KMS-11 (cell line): ENCODE measurements around the gene NPIPA3.
"Not testable (repeated sequence)": the region's sequence is repeated elsewhere in the genome, so short reads cannot be mapped to it uniquely, and the experiment has no call there.

ENCODE experiments used
- H2AFZ ChIP-seq: fragments of 200-600 bp; sonication (generic); 2 replicates; pipeline ENCODE4 v1.6.1; 2016; ENCODE audit warnings: antibody characterized with exemption, mixed run types, low read depth
- H3K27ac ChIP-seq: fragments of 200-600 bp; sonication (generic); 2 replicates; pipeline ENCODE4 v1.6.1; 2016; ENCODE audit warnings: mild to moderate bottlenecking, mixed run types
- H3K27me3 ChIP-seq: fragments of 200-600 bp; sonication (generic); 2 replicates; pipeline ENCODE4 v1.6.1; 2017; ENCODE audit warnings: mild to moderate bottlenecking, low read depth, mixed run types, moderate library complexity; ENCODE audit not compliant: insufficient read depth
- H3K36me3 ChIP-seq: fragments of 200-600 bp; sonication (generic); 2 replicates; pipeline ENCODE4 v1.6.1; 2017; ENCODE audit warnings: mild to moderate bottlenecking, mixed run types; ENCODE audit not compliant: insufficient read depth
- H3K4me1 ChIP-seq: fragments of 200-600 bp; sonication (generic); 2 replicates; pipeline ENCODE4 v1.6.1; 2016; ENCODE audit warnings: mild to moderate bottlenecking, low read depth, mixed run types; ENCODE audit not compliant: poor library complexity, severe bottlenecking
- H3K4me2 ChIP-seq: fragments of 200-600 bp; sonication (generic); 2 replicates; pipeline ENCODE4 v1.7.0; 2016; ENCODE audit warnings: mild to moderate bottlenecking, mixed run types
- H3K4me3 ChIP-seq: fragments of 200-600 bp; sonication (generic); IDR thresholded peaks from 2 replicates; pipeline ENCODE4 v1.6.1; 2017; ENCODE audit warnings: low read depth, low read length, mixed read lengths; ENCODE audit not compliant: insufficient read depth
- H3K79me2 ChIP-seq: fragments of 200-600 bp; sonication (generic); 2 replicates; pipeline ENCODE4 v1.6.1; 2016; ENCODE audit warnings: low read depth, mixed run types; ENCODE audit not compliant: insufficient read depth
- H3K9ac ChIP-seq: fragments of 200-600 bp; sonication (generic); 2 replicates; pipeline ENCODE4 v1.6.1; 2016; ENCODE audit warnings: mild to moderate bottlenecking, mixed run types
- H4K20me1 ChIP-seq: fragments of 200-600 bp; sonication (generic); 2 replicates; pipeline ENCODE4 v1.6.1; 2016; ENCODE audit warnings: mild to moderate bottlenecking, mixed run types; ENCODE audit not compliant: insufficient read depth
- CTCF ChIP-seq: fragments of 200-600 bp; sonication (generic); conservative IDR thresholded peaks from 2 replicates; pipeline ENCODE4 v1.6.1; 2017; ENCODE audit warnings: low read depth, mild to moderate bottlenecking, antibody characterized with exemption, low read length, moderate library complexity, mixed read lengths

The NPIPA3 gene

DNA sequence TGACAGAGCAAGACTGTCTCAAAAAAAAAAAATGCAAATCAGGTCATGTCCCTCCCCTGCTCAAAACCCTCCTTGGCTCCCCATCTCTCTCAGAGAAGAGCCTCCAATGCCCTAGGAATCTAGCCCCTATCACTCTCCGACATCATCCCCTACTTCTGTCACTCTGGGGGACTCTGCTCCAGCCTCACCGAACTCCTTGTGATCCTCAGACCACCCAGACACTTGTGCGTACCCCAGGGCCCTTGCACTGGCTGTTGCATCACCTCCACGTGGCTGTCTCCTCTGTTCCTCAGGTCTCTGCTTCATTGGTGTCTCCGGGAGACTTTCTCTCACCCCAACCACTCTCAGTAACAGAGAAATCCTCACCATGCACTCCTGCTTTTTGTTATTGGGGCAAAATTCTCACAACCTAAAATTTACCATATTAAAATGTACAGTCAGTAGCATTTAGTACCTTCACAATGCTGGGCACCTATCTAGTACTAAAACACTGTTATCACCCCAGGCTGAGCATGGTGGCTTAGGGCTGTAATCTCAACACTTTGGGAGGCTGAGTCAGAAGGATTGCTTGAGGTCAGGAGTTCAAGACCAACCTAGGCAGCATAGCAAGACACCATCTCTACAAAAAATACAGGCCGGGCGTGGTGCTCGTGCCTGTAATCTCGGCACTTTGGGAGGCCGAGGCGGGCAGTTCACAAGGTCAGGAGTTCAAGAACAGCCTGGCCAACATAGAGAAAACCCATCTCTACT lies 24.3 kb upstream of the NPIPA3 start:
- no peak for TF ChIP-seq CTCF
- no peaks in the 10 kb centered on the region for H4K20me1 ChIP-seq
- H3K9ac ChIP-seq: no peak overlapping the region
- H3K4me3 ChIP-seq: no peak overlapping the region
- H3K4me2 ChIP-seq: no peak overlapping the region
- H3K27ac ChIP-seq: no peak overlapping the region
- no peaks in the 10 kb centered on the region for H3K79me2 ChIP-seq
- no peaks in the 10 kb centered on the region for H3K36me3 ChIP-seq
- H3K27me3 ChIP-seq: no peaks in the 10 kb centered on the region
- no peaks in the 10 kb centered on the region for H3K4me1 ChIP-seq
- H2AFZ ChIP-seq: no peak overlapping the region

DNA sequence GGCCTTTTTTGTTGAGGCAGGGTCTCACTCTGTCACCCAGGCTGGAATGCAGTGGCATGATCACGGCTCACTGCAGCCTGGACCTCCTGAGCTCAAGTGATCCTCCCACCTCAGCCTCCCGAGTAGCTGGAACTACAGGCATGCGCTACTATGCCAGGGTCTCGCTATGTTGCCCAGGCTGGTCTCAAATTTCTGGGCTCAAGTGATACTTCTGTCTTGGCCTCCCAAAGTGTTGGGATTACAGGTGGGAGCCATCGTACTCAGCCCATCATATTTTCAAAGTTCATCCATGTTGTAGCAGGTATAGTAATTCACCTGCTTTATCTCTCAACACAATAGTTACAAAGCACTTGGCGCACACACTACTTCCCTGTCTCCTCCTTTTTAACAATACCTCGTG lies 22.8 kb upstream of the NPIPA3 start:
- H3K4me1 ChIP-seq, H2AFZ ChIP-seq, H3K79me2 ChIP-seq, H4K20me1 ChIP-seq, H3K27me3 ChIP-seq, H3K27ac ChIP-seq, H3K4me2 ChIP-seq, H3K9ac ChIP-seq, H3K36me3 ChIP-seq, H3K4me3 ChIP-seq: not testable (repeated sequence)

DNA sequence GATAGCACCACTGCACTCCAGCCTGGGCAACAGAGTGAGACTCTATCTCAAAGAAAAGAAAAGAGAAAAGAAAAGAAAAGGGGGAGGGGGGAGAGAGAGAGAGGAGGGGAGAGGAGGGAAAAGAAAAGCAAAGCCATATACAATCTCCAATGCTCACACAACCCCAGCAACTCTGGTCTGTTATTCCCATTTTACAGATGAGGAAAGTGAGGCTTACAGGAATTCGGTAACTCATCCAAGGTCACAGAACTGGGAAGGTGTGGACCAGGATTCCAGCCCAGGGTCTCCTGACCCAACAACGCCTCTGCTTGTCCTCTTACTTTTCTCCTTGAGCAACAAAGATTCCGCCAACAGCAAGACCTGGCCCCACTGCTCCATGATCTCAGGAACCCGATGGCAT lies 22.1 kb upstream of the NPIPA3 start:
- no peak overlapping the region for H3K9ac ChIP-seq
- H3K4me1 ChIP-seq: no peaks in the 10 kb centered on the region
- H4K20me1 ChIP-seq: no peaks in the 10 kb centered on the region
- H3K4me3 ChIP-seq: no peak overlapping the region
- no peak overlapping the region for H2AFZ ChIP-seq
- no peaks in the 10 kb centered on the region for H3K36me3 ChIP-seq
- H3K27ac ChIP-seq: no peak overlapping the region
- no peaks in the 10 kb centered on the region for H3K79me2 ChIP-seq
- no peak overlapping the region for H3K4me2 ChIP-seq
- H3K27me3 ChIP-seq: no peaks in the 10 kb centered on the region
- no peak for TF ChIP-seq CTCF

DNA sequence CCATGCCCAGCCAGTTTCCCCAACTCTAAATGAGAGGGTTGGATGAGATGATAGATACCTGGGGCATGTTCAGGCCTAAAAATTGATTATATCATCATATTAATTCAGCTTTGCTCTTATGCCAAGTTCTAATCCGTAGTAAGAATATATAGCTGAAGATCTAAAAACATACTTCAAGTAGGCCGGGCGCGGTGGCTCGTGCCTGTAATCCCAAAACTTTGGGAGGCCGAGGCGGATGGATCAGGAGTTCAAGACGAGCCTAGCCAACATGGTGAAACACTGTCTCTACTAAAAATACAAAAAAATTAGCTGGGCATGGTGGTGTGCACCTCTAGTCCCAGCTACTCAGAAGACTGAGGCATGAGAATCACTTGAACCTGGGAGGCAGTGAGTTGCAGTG lies 21.1 kb upstream of the NPIPA3 start:
- H4K20me1 ChIP-seq: no peaks in the 10 kb centered on the region
- H3K4me1 ChIP-seq: no peaks in the 10 kb centered on the region
- H2AFZ ChIP-seq: no peak overlapping the region
- no peaks in the 10 kb centered on the region for H3K27me3 ChIP-seq
- H3K79me2 ChIP-seq: no peaks in the 10 kb centered on the region
- H3K27ac ChIP-seq: no peak overlapping the region
- no peak overlapping the region for H3K9ac ChIP-seq
- H3K4me2 ChIP-seq: no peak overlapping the region
- no peak for TF ChIP-seq CTCF
- no peaks in the 10 kb centered on the region for H3K36me3 ChIP-seq
- H3K4me3 ChIP-seq: no peak overlapping the region

DNA sequence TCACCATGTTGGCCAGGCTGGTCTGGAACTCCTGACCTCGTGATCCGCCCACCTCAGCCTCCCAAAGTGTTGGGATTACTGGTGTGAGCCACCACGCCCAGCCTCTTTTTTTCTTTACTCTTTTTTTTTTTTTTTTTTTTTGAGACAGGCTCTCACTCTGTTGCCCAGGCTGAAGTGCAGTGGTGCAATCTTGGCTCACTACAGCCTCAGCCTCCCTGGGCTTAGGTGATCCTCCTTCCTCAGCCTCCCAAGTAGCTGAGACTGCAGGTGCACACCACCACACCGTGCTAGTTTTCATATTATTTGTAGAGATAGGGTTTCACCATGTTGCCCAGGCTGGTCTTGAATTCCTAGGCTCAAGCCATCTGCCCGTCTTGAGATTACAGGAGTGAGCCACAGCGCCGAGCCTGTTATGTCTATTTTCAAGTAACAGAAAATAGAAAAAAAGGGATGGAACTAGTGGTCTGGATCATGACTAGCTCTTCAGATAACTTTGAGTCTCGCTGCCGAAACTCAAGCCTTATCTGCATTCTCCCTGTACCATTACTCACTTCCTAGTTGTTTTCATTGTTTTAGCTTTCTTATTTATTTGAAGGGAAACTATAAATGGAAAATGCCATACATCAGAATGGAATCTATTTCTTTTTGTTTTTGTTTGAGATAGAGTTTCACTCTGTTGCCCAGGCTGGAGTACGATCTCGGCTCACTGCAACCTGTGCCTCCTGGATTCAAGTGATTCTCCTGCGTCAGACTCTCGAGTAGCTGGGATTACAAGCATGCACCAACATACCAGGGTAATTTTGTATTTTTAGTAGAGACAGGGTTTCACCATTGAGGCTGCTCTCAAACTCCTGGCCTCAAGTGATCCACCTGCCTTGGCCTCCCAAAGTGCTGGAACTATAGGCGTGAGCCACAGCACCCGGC lies 17.1 kb upstream of the NPIPA3 start:
- not testable (repeated sequence) for H3K4me1 ChIP-seq, H3K79me2 ChIP-seq

DNA sequence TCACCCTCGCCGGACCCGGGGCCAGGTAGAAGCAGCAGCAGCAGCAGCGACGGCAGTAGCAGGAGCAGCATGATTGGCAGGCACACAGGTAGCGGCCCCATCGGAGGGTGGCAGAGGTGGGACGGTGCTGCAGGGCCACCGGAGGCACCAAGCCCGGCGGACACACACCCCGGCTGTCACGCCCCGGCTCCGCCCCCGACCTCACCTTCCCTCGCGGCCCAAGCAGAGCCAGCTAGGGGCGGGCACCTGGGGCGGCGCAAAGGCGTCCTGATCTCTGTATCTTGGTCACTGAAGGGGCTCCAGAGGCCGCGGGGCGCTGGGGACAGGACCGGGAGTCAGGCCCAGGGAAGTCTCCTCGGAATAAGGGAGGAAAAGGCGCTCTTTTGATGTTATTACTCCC lies 9.1 kb upstream of the NPIPA3 start, which contains the start of gene PLA2G10:
Gene PLA2G10 (minus strand): TSS at position 180 of the 400 bp plus-strand sequence. CDS start 79 bp downstream, at position 101.
- not testable (repeated sequence) for H3K79me2 ChIP-seq, H2AFZ ChIP-seq, H3K36me3 ChIP-seq, H3K9ac ChIP-seq, H3K27ac ChIP-seq, H3K4me2 ChIP-seq, H4K20me1 ChIP-seq, H3K4me3 ChIP-seq, H3K4me1 ChIP-seq, H3K27me3 ChIP-seq

More for the DNA sequence above, 17.1 kb upstream of the NPIPA3 start:
- H2AFZ ChIP-seq, H3K27ac ChIP-seq, H3K27me3 ChIP-seq, H3K36me3 ChIP-seq, H4K20me1 ChIP-seq, H3K4me3 ChIP-seq, H3K4me2 ChIP-seq, H3K9ac ChIP-seq: not testable (repeated sequence)

DNA sequence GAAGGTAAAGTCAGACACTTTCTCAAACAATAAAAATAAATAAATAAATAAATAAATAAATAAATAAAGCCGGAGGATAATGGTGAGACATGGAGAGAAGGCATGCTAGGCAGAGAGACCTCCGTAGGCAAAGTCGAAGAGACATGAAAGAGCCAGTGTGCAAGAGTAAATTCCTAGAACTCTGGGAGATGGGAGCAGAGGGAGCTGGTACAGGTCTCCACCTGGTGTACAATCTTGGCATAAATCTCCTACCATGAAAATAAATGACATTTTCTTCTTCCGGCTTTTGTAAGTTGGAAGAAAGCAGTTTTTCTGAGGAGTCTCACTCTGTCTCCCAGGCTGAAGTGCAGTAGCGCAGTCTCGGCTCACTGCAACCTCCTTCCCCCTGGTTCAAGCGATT lies 1.4 kb upstream of the NPIPA3 start:
- H3K79me2 ChIP-seq, H3K4me3 ChIP-seq, H3K4me1 ChIP-seq, H3K9ac ChIP-seq, H3K4me2 ChIP-seq, H3K27me3 ChIP-seq, H2AFZ ChIP-seq, H3K27ac ChIP-seq, H4K20me1 ChIP-seq, H3K36me3 ChIP-seq: not testable (repeated sequence)
